Lower leg skin (tissue), 4 donors: Measurements from ENCODE around the gene R3HDM2. TPM values are rescaled to one million over a fixed set of nuclear protein-coding genes. Genes with fewer than 3 reads are reported as not detected.

Experiments
- DNase-seq, 2 donors: peaks; one replicate each; pipeline ENCODE4 v3.0.0-alpha.2; 2019; ENCODE audit warnings: low spot score in 2 of 2
- H3K4me3 ChIP-seq: fragments of 200-600 bp; sonication (generic); 2 replicates; pipeline ENCODE4 v1.5.1; 2017; ENCODE audit warnings: mild to moderate bottlenecking, low read depth; ENCODE audit not compliant: poor library complexity, severe bottlenecking
- POLR2A ChIP-seq, 2 donors: fragments of 450-650 bp; IDR thresholded peaks; one replicate each; pipeline ENCODE4 v1.6.1; 2016 to 2017; ENCODE audit warnings: antibody characterized with exemption in 2 of 2, mild to moderate bottlenecking in 1 of 2, moderate library complexity in 1 of 2
- WGBS, 2 donors: methylation state at CpG; one replicate each; pipeline ENCODE4 v1.1.5; 2018; 5-methylcytosine and 5-hydroxymethylcytosine counted together
- intact Hi-C: fragments of 100-400 bp; cut with DNase I; formaldehyde crosslinking; loops from one replicate; pipeline ENCODE4 v1.15.0; 2023; ENCODE audit warnings: low total_unique reads
- total RNA-seq, 4 donors: library from RNA; depleted of rRNA; stranded (reverse); fragments of >200 nt; gene quantifications; one replicate each; pipeline ENCODE4 v1.1.0, GENCODE V29; 2016
- TF ChIP-seq, protein P1 (sequence below), 3 donors: fragments of 450-650 bp; IDR thresholded peaks; one replicate each; pipeline ENCODE4 v1.5.1; 2016; ENCODE audit warnings: antibody characterized with exemption in 3 of 3, mild to moderate bottlenecking in 3 of 3, moderate library complexity in 2 of 3

Gene R3HDM2
- total RNA-seq, 4 donors from 2014 or later, result 37.2 to 64.6 (median 54.3) TPM

DNA sequence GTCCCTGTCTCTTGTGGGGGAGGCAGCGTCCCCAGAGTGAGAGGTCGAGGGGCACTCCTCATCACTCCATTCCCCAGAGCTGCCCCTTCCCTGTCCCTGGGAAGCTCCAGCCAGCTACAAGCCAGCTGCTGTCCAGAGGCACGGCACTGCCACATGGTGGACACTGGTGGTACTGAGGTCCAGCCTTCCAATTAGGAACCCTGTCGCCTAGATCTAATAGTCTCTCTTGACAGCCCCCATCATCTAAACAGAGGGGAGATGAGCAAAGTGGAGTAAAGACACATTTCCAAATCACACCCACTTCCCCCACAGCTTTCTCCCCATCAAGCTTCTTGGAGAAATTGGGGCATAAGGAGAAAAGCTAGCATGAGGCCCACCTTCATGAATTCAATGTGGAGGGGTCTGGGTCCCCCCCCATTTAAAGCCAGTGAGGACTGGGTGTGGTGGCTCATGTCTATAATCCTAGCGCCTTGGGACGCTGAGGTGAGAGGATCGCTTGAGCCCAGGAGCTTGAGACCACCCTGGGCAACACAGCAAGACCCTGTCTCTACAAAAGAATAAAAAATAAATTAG is 22.2 kb upstream of the R3HDM2 start:
- TF ChIP-seq POLR2A (IDR thresholded peaks at IDR 0.05), result no peak
- TF ChIP-seq, protein P1, sequence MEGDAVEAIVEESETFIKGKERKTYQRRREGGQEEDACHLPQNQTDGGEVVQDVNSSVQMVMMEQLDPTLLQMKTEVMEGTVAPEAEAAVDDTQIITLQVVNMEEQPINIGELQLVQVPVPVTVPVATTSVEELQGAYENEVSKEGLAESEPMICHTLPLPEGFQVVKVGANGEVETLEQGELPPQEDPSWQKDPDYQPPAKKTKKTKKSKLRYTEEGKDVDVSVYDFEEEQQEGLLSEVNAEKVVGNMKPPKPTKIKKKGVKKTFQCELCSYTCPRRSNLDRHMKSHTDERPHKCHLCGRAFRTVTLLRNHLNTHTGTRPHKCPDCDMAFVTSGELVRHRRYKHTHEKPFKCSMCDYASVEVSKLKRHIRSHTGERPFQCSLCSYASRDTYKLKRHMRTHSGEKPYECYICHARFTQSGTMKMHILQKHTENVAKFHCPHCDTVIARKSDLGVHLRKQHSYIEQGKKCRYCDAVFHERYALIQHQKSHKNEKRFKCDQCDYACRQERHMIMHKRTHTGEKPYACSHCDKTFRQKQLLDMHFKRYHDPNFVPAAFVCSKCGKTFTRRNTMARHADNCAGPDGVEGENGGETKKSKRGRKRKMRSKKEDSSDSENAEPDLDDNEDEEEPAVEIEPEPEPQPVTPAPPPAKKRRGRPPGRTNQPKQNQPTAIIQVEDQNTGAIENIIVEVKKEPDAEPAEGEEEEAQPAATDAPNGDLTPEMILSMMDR (IDR thresholded peaks at IDR 0.05), result no peak
- 25 to 28% methylated on average over 7 of the region's 7 CpGs for WGBS, 2 donors
- H3K4me3 ChIP-seq, result no peak overlapping the region
- DNase-seq, result peak; percentile 55 to 92
- intact Hi-C loops, result loop anchor here (5.0 kb wide), 1 partner anchor 191 kb away; no protein-coding TSS in a partner anchor

- TF ChIP-seq, protein P1 (IDR thresholded peaks at IDR 0.05), result no peak
- TF ChIP-seq POLR2A (IDR thresholded peaks at IDR 0.05), result no peak
These were observed 21.5 kb upstream of the R3HDM2 start for GRCh38 chr12:57452181-57452936.

GRCh38 chr12:57451233-57451778 is 20.5 kb upstream of the R3HDM2 start:
- 78 to 81% methylated on average over 6 of the region's 6 CpGs for WGBS, 2 donors
- intact Hi-C loops, result loop anchor here (5.0 kb wide), 1 partner anchor 189 kb away; no protein-coding TSS in a partner anchor
- TF ChIP-seq, protein P1 (IDR thresholded peaks at IDR 0.05), result peak in 1 of 3 donors; percentile 100
- no peak for TF ChIP-seq POLR2A (IDR thresholded peaks at IDR 0.05)
- no peak overlapping the region for H3K4me3 ChIP-seq
- DNase-seq, result no peak

More at GRCh38 chr12:57452181-57452936, 21.5 kb upstream of the R3HDM2 start:
- no peak for DNase-seq
- intact Hi-C loops, result loop anchor here (5.0 kb wide), 1 partner anchor 190 kb away; no protein-coding TSS in a partner anchor
- no peak overlapping the region for H3K4me3 ChIP-seq
- WGBS, 2 donors, result 29 to 31% methylated on average over 9 of the region's 9 CpGs

GRCh38 chr12:57450057-57450456 is 19.2 kb upstream of the R3HDM2 start:
- H3K4me3 ChIP-seq, result no peak overlapping the region
- no peak for TF ChIP-seq POLR2A (IDR thresholded peaks at IDR 0.05)
- TF ChIP-seq, protein P1 (IDR thresholded peaks at IDR 0.05), result no peak
- DNase-seq, result no peak
- WGBS, 2 donors, result 95 to 96% methylated on average over 3 of the region's 3 CpGs
- intact Hi-C loops, result loop anchor here (5.0 kb wide), 1 partner anchor 188 kb away; no protein-coding TSS in a partner anchor

DNA sequence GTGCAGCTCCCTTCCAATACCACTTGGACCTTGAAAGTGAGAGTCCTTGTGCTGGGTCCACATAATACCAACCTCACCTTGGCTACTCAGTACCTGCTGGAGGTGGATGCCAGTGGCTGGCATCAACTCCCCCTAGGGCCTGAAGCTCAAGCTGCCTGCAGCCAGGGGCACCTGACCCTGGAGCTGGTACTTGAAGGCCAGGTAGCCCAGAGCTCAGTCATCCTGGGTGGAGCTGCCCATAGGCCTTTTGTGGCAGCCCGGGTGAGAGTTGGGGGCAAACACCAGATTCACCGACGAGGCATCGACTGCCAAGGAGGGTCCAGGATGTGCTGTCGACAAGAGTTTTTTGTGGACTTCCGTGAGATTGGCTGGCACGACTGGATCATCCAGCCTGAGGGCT is 18.5 kb upstream of the R3HDM2 start:
- intact Hi-C loops, result no loop called here
- no peak overlapping the region for H3K4me3 ChIP-seq
- TF ChIP-seq, protein P1 (IDR thresholded peaks at IDR 0.05), result no peak
- TF ChIP-seq POLR2A (IDR thresholded peaks at IDR 0.05), result no peak
- WGBS, 2 donors, result 95 to 98% methylated on average over 4 to 5 of the region's 7 CpGs
- DNase-seq, result no peak
